ENCODE data around the gene DAGLA. TPM values are rescaled to one million over a fixed set of nuclear protein-coding genes. Genes with fewer than 3 reads are reported as not detected.

The DAGLA gene
- polyA plus RNA-seq, 4 donors, result 3.3 to 4.7 (median 3.4) TPM

GRCh38 chr11:61757213-61757862, 77.1 kb downstream of the DAGLA start:
- no peak for DNase-seq (ENCODE audit: low read depth in 4 of 4, low spot score in 3 of 4)

- no peak for DNase-seq (ENCODE audit: low read depth in 4 of 4, low spot score in 3 of 4)
Measured at GRCh38 chr11:61760946-61761345, 80.8 kb downstream of the DAGLA start.

GRCh38 chr11:61761440-61762222, 81.4 kb downstream of the DAGLA start:
- DNase-seq (ENCODE audit: low read depth in 4 of 4, low spot score in 3 of 4), result no peak

- no peak for DNase-seq (ENCODE audit: low read depth in 4 of 4, low spot score in 3 of 4)
Measured at GRCh38 chr11:61762223-61762615, 82.0 kb downstream of the DAGLA start.

GRCh38 chr11:61762798-61763197, 82.6 kb downstream of the DAGLA start:
- no peak for DNase-seq (ENCODE audit: low read depth in 4 of 4, low spot score in 3 of 4)

GRCh38 chr11:61763930-61764605, 83.9 kb downstream of the DAGLA start:
- no peak for DNase-seq (ENCODE audit: low read depth in 4 of 4, low spot score in 3 of 4)

- no peak for DNase-seq (ENCODE audit: low read depth in 4 of 4, low spot score in 3 of 4)
Measured at GRCh38 chr11:61764606-61765260, 84.5 kb downstream of the DAGLA start.

GRCh38 chr11:61765550-61766253, 85.5 kb downstream of the DAGLA start:
- DNase-seq (ENCODE audit: low read depth in 4 of 4, low spot score in 3 of 4), result no peak

GRCh38 chr11:61766353-61766841, 86.2 kb downstream of the DAGLA start:
- DNase-seq (ENCODE audit: low read depth in 4 of 4, low spot score in 3 of 4), result no peak

GRCh38 chr11:61768376-61769076, 88.3 kb downstream of the DAGLA start:
- DNase-seq (ENCODE audit: low read depth in 4 of 4, low spot score in 3 of 4), result no peak

- DNase-seq (ENCODE audit: low read depth in 4 of 4, low spot score in 3 of 4), result no peak
Measured at GRCh38 chr11:61769169-61769920, 89.2 kb downstream of the DAGLA start.

GRCh38 chr11:61769946-61770683, 89.9 kb downstream of the DAGLA start:
- DNase-seq (ENCODE audit: low read depth in 4 of 4, low spot score in 3 of 4), result no peak

- DNase-seq (ENCODE audit: low read depth in 4 of 4, low spot score in 3 of 4), result no peak
Measured at GRCh38 chr11:61771195-61771894, 91.2 kb downstream of the DAGLA start.

- DNase-seq (ENCODE audit: low read depth in 4 of 4, low spot score in 3 of 4), result no peak
Measured at GRCh38 chr11:61771985-61772455, 91.8 kb downstream of the DAGLA start.

- DNase-seq (ENCODE audit: low read depth in 4 of 4, low spot score in 3 of 4), result no peak
Measured at GRCh38 chr11:61773356-61773755, 93.2 kb downstream of the DAGLA start.

GRCh38 chr11:61773809-61774208, 93.6 kb downstream of the DAGLA start:
- no peak for DNase-seq (ENCODE audit: low read depth in 4 of 4, low spot score in 3 of 4)

- DNase-seq (ENCODE audit: low read depth in 4 of 4, low spot score in 3 of 4), result no peak
Measured at GRCh38 chr11:61774411-61774810, 94.2 kb downstream of the DAGLA start.

GRCh38 chr11:61775106-61775505, 94.9 kb downstream of the DAGLA start:
- no peak for DNase-seq (ENCODE audit: low read depth in 4 of 4, low spot score in 3 of 4)
